Muscle of leg (tissue), 11 donors: ENCODE measurements around the gene USP6NL. TPM values are rescaled to one million over a fixed set of nuclear protein-coding genes. Genes with fewer than 3 reads are reported as not detected.

Source experiments
- DNase-seq: peaks from one replicate; pipeline ENCODE4 v3.0.0; 2013
- H3K27ac ChIP-seq: one replicate; pipeline ENCODE4 v1.5.1; 2013; ENCODE audit warnings: mild to moderate bottlenecking, low read length, control low read depth
- H3K27me3 ChIP-seq: one replicate; pipeline ENCODE4 v1.6.1; 2013; ENCODE audit warnings: low read length; ENCODE audit not compliant: control insufficient read depth, insufficient read depth
- H3K36me3 ChIP-seq: one replicate; pipeline ENCODE4 v1.6.1; 2013; ENCODE audit warnings: low read length; ENCODE audit not compliant: control insufficient read depth, insufficient read depth
- H3K4me1 ChIP-seq: one replicate; pipeline ENCODE4 v1.6.1; 2013; ENCODE audit warnings: low read length; ENCODE audit not compliant: control insufficient read depth, insufficient read depth
- H3K4me3 ChIP-seq: one replicate; pipeline ENCODE4 v1.5.1; 2013; ENCODE audit warnings: low read length, control low read depth
- H3K9me3 ChIP-seq: replicated peaks from 2 replicates; pipeline ENCODE4 v1.6.1; 2013; ENCODE audit warnings: low read depth, low read length; ENCODE audit not compliant: control insufficient read depth
- WGBS: methylation state at CpG from one replicate; pipeline ENCODE4 v1.1.5; 2013; ENCODE audit warnings: missing lambda C conversion rate; ENCODE audit not compliant: insufficient coverage; 5-methylcytosine and 5-hydroxymethylcytosine counted together
- polyA plus RNA-seq, 8 donors: library from polyadenylated mRNA; unstranded; fragments of 120-200 nt; gene quantifications; one replicate each; pipeline versions ENCODE4 v1.2.1 to v1.2.3, GENCODE V29; 2013; ENCODE audit warnings: inconsistent platforms in 1 of 8, low replicate concordance in 1 of 8; ENCODE audit not compliant: insufficient read length in 8 of 8, insufficient read depth in 1 of 8
- total RNA-seq: library from RNA; stranded (reverse); fragments of 120-200 nt; gene quantifications from one replicate; pipeline ENCODE4 v1.2.4, GENCODE V29; 2013

The USP6NL gene
- total and polyA plus RNA-seq, 9 donors, result 7.3 to 12.0 (median 8.7) TPM

DNA sequence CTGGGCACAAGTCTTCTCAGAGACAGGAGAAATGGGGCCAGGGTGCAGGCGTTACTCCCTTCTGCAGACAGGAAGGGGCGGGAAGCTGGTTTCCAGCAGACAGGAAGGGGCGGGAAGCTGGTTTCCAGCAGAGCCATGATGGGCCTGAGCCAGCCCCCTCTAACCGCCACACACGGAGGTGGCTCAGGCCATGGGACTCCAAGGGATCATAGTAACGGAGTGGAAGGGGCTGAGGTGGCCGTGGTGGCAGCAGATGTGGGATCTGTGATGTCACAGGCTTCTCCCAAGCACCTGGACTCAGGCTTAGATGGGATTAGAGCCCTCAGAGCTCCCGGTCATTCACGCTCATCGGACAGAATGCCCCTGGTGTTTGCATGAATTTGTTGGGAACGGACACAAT lies 177.8 kb downstream of the USP6NL start:
- H3K36me3 ChIP-seq, result no peaks in the 10 kb centered on the region
- no peak overlapping the region for H3K4me3 ChIP-seq
- no peak for DNase-seq
- WGBS, result 79% methylated on average over 9 of the region's 11 CpGs
- peaks cover 9% of the 10 kb centered on the region for H3K9me3 ChIP-seq
- H3K27ac ChIP-seq, result no peak overlapping the region
- no peaks in the 10 kb centered on the region for H3K27me3 ChIP-seq
- peaks cover 9% of the 10 kb centered on the region for H3K4me1 ChIP-seq

DNA sequence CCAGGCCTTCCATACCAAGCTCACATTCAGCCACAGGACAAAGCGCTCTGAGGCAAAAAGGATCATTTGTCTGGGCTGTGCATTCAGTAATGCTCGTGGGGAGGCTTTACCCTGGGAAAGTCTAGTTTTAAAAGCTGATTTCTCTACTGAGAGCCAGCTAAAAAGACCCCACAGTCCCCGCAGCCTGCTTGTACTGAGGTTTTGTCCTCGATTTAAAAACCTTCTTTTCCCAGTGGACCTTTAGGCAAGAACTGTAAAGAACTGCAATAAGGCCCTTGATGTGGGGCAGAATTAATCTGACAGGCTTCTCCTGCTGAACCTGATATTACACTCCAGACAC lies 180.3 kb downstream of the USP6NL start:
- H3K27ac ChIP-seq, result no peak overlapping the region
- H3K4me3 ChIP-seq, result no peak overlapping the region
- H3K27me3 ChIP-seq, result no peaks in the 10 kb centered on the region
- peaks cover 12% of the 10 kb centered on the region for H3K9me3 ChIP-seq
- 27% methylated on average over 3 of the region's 4 CpGs for WGBS
- H3K36me3 ChIP-seq, result no peaks in the 10 kb centered on the region
- no peak for DNase-seq
- H3K4me1 ChIP-seq, result peaks cover 9% of the 10 kb centered on the region

DNA sequence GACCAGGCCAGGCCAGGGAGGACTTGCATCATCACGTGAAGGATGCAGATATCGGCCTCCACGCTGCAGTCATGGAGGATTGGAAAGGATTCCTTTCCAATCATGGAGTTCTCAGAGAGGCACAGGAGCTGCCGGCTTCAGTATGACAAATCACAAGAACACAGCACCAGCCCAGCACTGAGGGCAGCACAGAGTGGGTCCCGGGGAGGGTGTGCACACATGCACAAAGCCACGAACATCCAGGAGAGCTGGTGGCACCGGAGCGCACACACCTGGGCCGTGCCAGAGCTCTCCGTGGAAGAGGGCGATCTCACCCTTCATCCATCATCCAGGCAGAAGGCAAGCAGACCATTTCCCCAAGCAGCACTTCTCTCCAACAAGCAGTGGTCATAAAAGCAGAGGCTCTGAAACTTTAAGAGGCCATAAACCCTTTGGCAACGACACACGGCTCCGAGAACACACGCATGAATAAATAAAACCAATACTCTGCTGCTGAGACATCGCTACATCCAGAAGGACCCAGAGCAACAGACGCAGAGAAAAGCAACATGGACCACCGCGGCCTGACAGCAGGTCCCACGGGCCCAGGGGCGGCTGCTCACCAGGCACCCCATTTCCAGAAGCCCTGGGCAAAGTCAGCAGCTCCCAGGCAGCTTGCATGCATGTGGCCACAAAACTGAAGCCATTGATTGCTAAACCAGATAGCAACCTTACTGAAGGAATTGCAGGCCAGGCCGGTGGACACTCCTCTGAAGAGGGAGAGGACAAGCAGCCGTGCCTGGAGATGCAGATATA lies 180.8 kb downstream of the USP6NL start:
- H3K36me3 ChIP-seq, result no peaks in the 10 kb centered on the region
- peaks cover 7% of the 10 kb centered on the region for H3K4me1 ChIP-seq
- peak; percentile 48 for DNase-seq

DNA sequence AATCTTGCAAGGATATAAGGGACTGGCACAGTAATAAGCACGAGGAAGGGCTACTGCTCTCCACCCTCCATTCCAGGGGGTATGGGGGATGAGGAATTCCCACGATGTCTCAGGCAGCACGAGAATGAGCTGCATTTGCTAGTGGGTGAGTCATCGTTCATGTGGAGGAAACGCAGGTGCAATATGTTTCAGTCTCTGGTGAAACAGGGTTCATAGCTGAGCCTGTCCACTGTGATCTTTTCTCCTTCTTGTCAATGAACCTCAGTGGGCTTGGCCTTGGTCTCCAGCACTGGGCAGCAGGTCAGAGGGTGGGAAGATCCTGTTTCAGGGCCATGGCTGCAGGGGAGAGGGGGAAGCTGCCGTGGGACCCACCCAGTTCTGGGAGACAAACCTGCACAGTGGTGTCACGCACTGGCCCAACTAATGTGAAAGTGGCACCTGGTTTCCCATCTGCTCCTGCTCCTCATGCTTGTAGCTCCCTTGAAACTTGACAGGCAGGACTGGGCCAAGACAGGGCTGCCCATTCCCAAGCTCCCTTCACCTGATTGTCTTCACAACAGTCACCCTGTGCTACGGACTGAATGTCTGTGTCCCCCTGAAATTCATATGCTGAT lies 181.9 kb downstream of the USP6NL start:
- no peak for DNase-seq
- Histone ChIP-seq H3K4me1 (peaks cover 8% of the 10 kb centered on the region), H3K27me3 (no peaks in the 10 kb centered on the region), H3K27ac (no peak overlapping the region), H3K36me3 (no peaks in the 10 kb centered on the region), H3K4me3 (no peak overlapping the region), H3K9me3 (peaks cover 12% of the 10 kb centered on the region)
- WGBS, result 100% methylated on average over 4 of the region's 8 CpGs

More for the DNA sequence above, 180.8 kb downstream of the USP6NL start:
- WGBS, result 31% methylated on average over 22 of the region's 23 CpGs
- no peak overlapping the region for H3K4me3 ChIP-seq
- H3K27me3 ChIP-seq, result no peaks in the 10 kb centered on the region
- H3K27ac ChIP-seq, result no peak overlapping the region
- H3K9me3 ChIP-seq, result peaks cover 12% of the 10 kb centered on the region

DNA sequence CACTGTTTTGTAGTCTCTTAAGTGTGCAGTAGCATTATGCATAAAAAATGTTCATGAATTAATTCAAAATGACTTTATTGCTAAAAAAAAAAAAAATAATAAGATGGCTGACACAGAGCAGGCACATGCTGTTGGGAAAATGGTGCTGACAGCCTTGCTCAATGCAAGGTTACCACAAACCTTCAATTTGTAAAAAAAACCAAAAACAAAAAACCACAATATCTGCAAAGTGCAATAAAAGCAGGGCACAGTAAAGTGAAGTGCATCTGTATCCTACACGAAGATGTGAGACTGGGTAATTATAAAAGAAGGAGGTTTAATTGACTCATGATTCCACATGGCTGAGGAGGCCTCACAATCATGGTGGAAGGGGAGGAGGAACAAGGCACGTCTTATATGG lies 185.8 kb downstream of the USP6NL start:
- 60% methylated on average over 1 of the region's 2 CpGs for WGBS
- Histone ChIP-seq H3K4me1 (peaks cover 7% of the 10 kb centered on the region), H3K27ac (no peak overlapping the region), H3K9me3 (peaks cover 18% of the 10 kb centered on the region), H3K4me3 (no peak overlapping the region), H3K27me3 (no peaks in the 10 kb centered on the region), H3K36me3 (no peaks in the 10 kb centered on the region)
- DNase-seq, result no peak

DNA sequence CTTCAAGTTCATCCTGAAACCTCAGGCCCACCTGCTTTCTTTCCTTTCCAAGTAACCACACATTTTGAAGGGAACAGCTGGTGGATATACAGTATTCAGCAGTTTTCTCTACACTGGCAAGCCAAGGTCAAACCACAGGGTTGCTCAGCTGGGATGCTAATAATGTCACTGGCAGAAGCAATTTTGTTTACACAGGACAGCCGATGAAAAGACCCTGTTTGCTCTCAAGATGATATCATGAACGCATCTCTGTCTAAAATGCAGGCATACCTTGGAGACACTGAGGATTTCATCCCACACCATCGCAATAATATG lies 186.2 kb downstream of the USP6NL start:
- H3K36me3 ChIP-seq, result no peaks in the 10 kb centered on the region
- H3K9me3 ChIP-seq, result peaks cover 18% of the 10 kb centered on the region
- H3K4me1 ChIP-seq, result peaks cover 6% of the 10 kb centered on the region
- no peaks in the 10 kb centered on the region for H3K27me3 ChIP-seq
- H3K27ac ChIP-seq, result no peak overlapping the region
- no peak overlapping the region for H3K4me3 ChIP-seq
- WGBS, result no CpG with 5 or more reads among the region's 3 CpGs
- DNase-seq, result peak; percentile 65

DNA sequence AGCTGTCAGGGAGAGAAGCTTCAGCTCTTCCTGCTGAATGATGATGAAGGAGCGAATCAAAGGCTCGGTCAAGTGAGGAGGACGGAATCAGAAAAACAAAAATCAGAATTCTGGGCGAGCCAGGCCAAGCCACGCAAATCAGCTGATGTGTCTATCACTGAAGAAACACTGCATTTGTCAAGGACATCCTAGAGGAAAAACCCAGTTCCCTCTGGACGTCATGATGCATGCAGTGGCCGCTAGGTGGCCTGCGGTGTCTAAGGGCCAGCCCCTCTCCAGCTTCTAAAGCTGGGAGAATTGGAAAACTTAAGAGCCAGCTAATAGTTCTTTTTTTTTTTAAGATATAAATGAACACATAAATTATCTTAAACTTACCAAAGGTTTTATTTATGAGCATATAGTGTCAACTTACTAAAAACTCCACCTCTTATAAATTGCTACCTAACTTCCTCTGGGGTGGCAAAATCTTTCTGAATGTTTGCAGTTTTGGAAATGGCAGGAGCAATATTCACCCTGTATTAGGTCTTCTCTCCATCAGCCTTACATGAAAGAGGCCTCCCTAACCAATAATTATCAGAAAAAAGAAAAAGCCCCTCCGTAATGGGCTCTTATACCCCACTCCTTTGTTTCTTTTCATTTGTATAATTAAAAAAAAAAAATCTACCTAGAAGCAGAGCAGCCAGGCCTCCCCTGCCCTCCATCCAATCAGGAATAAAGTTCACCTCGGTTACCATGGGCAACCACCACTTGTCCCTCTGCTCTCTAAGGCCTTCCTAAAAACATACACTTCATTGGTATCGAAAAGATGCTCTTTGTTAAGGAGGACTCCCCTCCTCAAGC lies 186.8 kb downstream of the USP6NL start:
- H3K4me3 ChIP-seq, result no peak overlapping the region
- H3K27ac ChIP-seq, result no peak overlapping the region
- H3K27me3 ChIP-seq, result no peaks in the 10 kb centered on the region
- peak; percentile 66 for DNase-seq
- WGBS, result 29% methylated on average over 7 of the region's 11 CpGs
- peaks cover 6% of the 10 kb centered on the region for H3K4me1 ChIP-seq
- no peaks in the 10 kb centered on the region for H3K36me3 ChIP-seq
- H3K9me3 ChIP-seq, result peaks cover 14% of the 10 kb centered on the region

DNA sequence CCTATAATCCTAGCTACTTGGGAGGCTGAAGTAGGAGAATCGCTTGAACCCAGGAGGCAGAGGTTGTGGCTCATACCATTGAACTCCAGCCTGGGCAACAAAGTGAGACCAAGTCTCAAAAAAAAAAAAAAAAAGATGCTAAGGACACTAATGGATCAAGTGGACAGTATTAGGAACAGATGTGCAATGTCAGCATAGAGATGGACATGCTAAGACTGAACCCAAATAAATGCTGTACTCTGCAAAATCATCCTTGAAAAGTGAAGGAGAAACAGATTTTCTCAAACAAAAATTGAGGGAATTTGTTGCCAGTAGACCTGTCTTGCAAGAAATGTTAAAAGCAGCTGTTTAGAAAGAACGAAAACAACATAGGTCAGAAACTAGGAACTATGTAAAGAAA lies 194.5 kb downstream of the USP6NL start:
- H3K27ac ChIP-seq, result no peak overlapping the region
- WGBS, result 90% methylated on average over 2 of the region's 2 CpGs
- H3K36me3 ChIP-seq, result no peaks in the 10 kb centered on the region
- no peaks in the 10 kb centered on the region for H3K27me3 ChIP-seq
- H3K4me3 ChIP-seq, result no peak overlapping the region
- peaks cover 6% of the 10 kb centered on the region for H3K4me1 ChIP-seq
- H3K9me3 ChIP-seq, result peaks cover 25% of the 10 kb centered on the region
- DNase-seq, result no peak

DNA sequence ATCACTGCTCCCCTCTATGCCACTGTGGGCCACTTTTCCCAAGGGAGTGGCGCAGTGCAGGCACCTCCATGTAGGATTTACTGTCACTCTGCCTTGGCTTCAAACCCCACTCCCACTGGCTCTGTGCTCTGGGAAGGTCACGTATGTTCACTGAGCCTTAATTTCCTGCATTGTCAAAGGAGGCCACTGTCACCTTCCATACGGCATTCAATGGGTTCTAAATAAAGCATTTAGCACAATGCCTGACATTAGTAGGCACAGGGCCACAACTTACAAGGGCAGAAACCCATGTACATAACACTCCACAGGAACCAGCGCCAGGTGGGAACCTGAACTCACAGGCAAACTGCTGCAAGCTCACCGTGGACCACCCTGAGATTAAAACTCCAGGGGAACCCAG lies 196.4 kb downstream of the USP6NL start:
- WGBS, result 80% methylated on average over 4 of the region's 5 CpGs
- Histone ChIP-seq H3K27me3 (no peaks in the 10 kb centered on the region), H3K27ac (no peak overlapping the region), H3K4me3 (no peak overlapping the region), H3K4me1 (peaks cover 8% of the 10 kb centered on the region), H3K9me3 (peaks cover 22% of the 10 kb centered on the region), H3K36me3 (no peaks in the 10 kb centered on the region)
- DNase-seq, result no peak

DNA sequence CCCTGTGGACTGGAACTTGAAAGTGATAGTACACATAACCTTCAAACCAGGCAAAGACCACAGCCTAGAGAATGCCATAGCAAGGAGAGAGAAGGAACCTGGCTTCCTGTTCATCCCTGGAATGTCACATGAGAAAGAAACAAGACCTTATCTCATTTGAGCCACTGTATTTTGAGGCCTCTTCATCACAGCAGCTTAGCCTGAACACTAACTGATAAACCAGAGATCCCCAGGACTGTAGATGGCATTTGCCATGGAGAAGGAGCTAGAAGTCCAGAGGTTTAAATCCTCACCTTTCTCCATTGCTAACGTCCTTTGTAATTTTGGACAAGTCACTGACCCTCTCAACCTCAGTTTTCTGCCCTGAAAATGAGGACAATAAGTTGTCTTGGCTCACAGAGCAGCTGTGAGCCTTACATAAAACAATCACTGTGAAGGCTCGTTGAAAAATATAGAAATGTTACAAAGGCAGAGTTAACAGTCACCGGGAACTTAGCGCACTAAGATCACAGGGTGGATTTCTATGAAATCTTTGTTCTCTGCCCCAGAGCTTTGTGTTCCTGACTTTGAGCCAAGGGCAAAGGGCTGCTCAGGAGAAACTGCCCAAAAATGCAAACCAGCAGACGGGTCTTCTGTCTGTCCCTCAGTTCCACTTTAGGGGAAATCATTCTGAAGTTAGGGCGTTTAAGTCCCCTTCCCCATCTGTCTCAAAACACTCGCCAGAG lies 197.0 kb downstream of the USP6NL start:
- peaks cover 9% of the 10 kb centered on the region for H3K4me1 ChIP-seq
- DNase-seq, result no peak
- H3K36me3 ChIP-seq, result no peaks in the 10 kb centered on the region
- H3K27ac ChIP-seq, result no peak overlapping the region
- 46% methylated on average over 7 of the region's 7 CpGs for WGBS
- H3K9me3 ChIP-seq, result peaks cover 22% of the 10 kb centered on the region
- no peaks in the 10 kb centered on the region for H3K27me3 ChIP-seq
- no peak overlapping the region for H3K4me3 ChIP-seq
